GM12878 (cell line): Measurements from ENCODE around the gene IL1RAP. TPM values are rescaled to one million over a fixed set of nuclear protein-coding genes. Genes with fewer than 3 reads are reported as not detected.

Experiments
- ATAC-seq: fragments of 200-7000 bp; cut with Tn5 transposase; 3 replicates; pipeline ENCODE4 v1.9.1; 2020; ENCODE audit warnings: mild to moderate bottlenecking, moderate library complexity
- BruUV-seq: library from RNA; stranded (reverse); fragments of 400-500 nt; replicated peaks from 2 replicates; lab custom pipeline; 2021; lab: Mats Ljungman, UMichigan
- CTCF ChIA-PET: fragments of 300-600 bp; sonication (Branson Sonifier 250); formaldehyde crosslinking; extraction: SDS; loops from one replicate; lab custom pipeline; 2021; ENCODE audit warnings: inconsistent platforms; lab: Yijun Ruan, JAX
- POLR2A ChIA-PET: fragments of 350-600 bp; formaldehyde crosslinking; extraction: SDS; loops from one replicate; lab custom pipeline; 2021; ENCODE audit warnings: inconsistent platforms; lab: Charles Lee
- RAD21 ChIA-PET: fragments of 300-600 bp; sonication (Branson Sonifier 250); formaldehyde crosslinking; loops from one replicate; lab custom pipeline; 2023; ENCODE audit warnings: antibody characterized with exemption; ENCODE audit not compliant: unreplicated experiment; lab: Charles Lee
- SMC1A ChIA-PET: fragments of 300-600 bp; sonication (Branson Sonifier 250); formaldehyde crosslinking; loops from one replicate; lab custom pipeline; 2023; ENCODE audit not compliant: unreplicated experiment, uncharacterized antibody; lab: Charles Lee
- DNase-seq: peaks from one replicate; pipeline ENCODE4 v3.0.0-alpha.2; 2011; ENCODE audit warnings: low read depth, low spot score
- FAIRE-seq: peaks from 3 replicates; lab custom pipeline; 2011; peaks lifted over from hg19 to GRCh38; lab: Jason Lieb, UNC
- H2AFZ ChIP-seq: 2 replicates; pipeline ENCODE4 v1.6.0; 2011; ENCODE audit warnings: low read depth, low read length, control low read depth; ENCODE audit not compliant: control insufficient read depth
- H3K27ac ChIP-seq: 2 replicates; pipeline ENCODE4 v1.5.1; 2011; ENCODE audit warnings: control low read depth; ENCODE audit not compliant: control insufficient read depth, insufficient read depth
- H3K27me3 ChIP-seq, 2 experiments: replicated peaks in 1 of 2; 2 replicates each; pipeline versions ENCODE4 v1.6.0 to v1.6.1; 2011; ENCODE audit warnings: low read length in 1 of 2; ENCODE audit not compliant: control insufficient read depth in 2 of 2, insufficient read depth in 2 of 2
- H3K36me3 ChIP-seq, 2 experiments: 2 replicates each; pipeline ENCODE4 v1.5.1; 2011; ENCODE audit warnings: low read length in 1 of 2; ENCODE audit not compliant: control insufficient read depth in 2 of 2, insufficient read depth in 2 of 2
- H3K4me1 ChIP-seq: 2 replicates; pipeline ENCODE4 v1.6.1; 2011; ENCODE audit warnings: mild to moderate bottlenecking, low read length, moderate library complexity, mixed read lengths; ENCODE audit not compliant: control insufficient read depth, insufficient read depth
- H3K4me2 ChIP-seq: 2 replicates; pipeline ENCODE4 v1.6.0; 2011; ENCODE audit warnings: control low read depth; ENCODE audit not compliant: control insufficient read depth, insufficient read depth
- H3K4me3 ChIP-seq: fragments of 200-600 bp; sonication (generic); 2 replicates; pipeline ENCODE4 v1.5.1; 2016
- H3K79me2 ChIP-seq: 2 replicates; pipeline ENCODE4 v1.6.0; 2011; ENCODE audit warnings: low read length; ENCODE audit not compliant: control insufficient read depth, insufficient read depth
- H3K9ac ChIP-seq: 2 replicates; pipeline ENCODE4 v1.8.0; 2011; ENCODE audit warnings: low read length, control low read depth, mixed read lengths; ENCODE audit not compliant: control insufficient read depth, insufficient read depth
- H3K9me3 ChIP-seq: replicated peaks from 3 replicates; pipeline ENCODE4 v1.5.1; 2011; ENCODE audit warnings: mild to moderate bottlenecking, low read length; ENCODE audit not compliant: control insufficient read depth, insufficient read depth
- H4K20me1 ChIP-seq: 2 replicates; pipeline ENCODE4 v1.6.0; 2011; ENCODE audit not compliant: control insufficient read depth, insufficient read depth
- BRCA1 ChIP-seq: IDR thresholded peaks from 2 replicates; pipeline ENCODE4 v1.6.1; 2011; ENCODE audit warnings: low read depth, low read length, improper control_type of control experiment
- MTA3 ChIP-seq: IDR thresholded peaks from 2 replicates; pipeline ENCODE4 v1.6.1; 2012; ENCODE audit warnings: low read length, inconsistent platforms, borderline replicate concordance
- NFYB ChIP-seq: IDR thresholded peaks from 2 replicates; pipeline ENCODE4 v1.6.1; 2011; ENCODE audit warnings: low read depth, mild to moderate bottlenecking, low read length, improper control_type of control experiment, moderate library complexity; ENCODE audit not compliant: insufficient read depth
- PAX8 ChIP-seq: fragments of 450-650 bp; IDR thresholded peaks from 2 replicates; pipeline ENCODE4 v1.6.1; 2017; ENCODE audit warnings: mild to moderate bottlenecking, moderate library complexity
- TCF12 ChIP-seq: IDR thresholded peaks from 2 replicates; pipeline ENCODE4 v1.6.1; 2011; ENCODE audit warnings: low read depth, mild to moderate bottlenecking, low read length
- in situ Hi-C: fragments of 300-500 bp; cut with MboI; formaldehyde crosslinking; loops from 9 replicates; pipeline ENCODE4 v1.14.3; 2018; ENCODE audit warnings: mixed read lengths
- intact Hi-C: fragments of 100-400 bp; cut with micrococcal nuclease; formaldehyde crosslinking; loops from one replicate; pipeline ENCODE4 v1.14.2; 2022; ENCODE audit not compliant: unreplicated experiment
- polyA plus RNA-seq, 11 experiments: library from polyadenylated mRNA; depleted of rRNA in 4 of 11; unstranded in 6 of 11; stranded (reverse) in 5 of 11; fragments of >200 nt; fragmentation: Nextera tagmentation in 4 of 11; fragmentation: Illumina TruSeq in 1 of 11; extraction: Ambion mirVana in 4 of 11; extraction: Trizol in 1 of 11; gene quantifications; 1 replicate in 1 of 11; 2 replicates in 10 of 11; pipeline versions ENCODE4 v1.2.1 to v1.2.3, GENCODE V29; 2011 to 2016; ENCODE audit warnings: inconsistent platforms in 2 of 11, missing spikeins in 2 of 11, low read depth in 1 of 11
- total RNA-seq, 4 experiments: library from RNA; depleted of rRNA in 3 of 4; stranded (reverse); fragments of >200 nt in 3 of 4; fragmentation: Illumina TruSeq in 1 of 4; extraction: Trizol in 1 of 4; gene quantifications; 2 replicates each; pipeline versions ENCODE4 v1.2.1 to v1.2.3, GENCODE V29; 2013 to 2021
- TF ChIP-seq, protein P1 (sequence below): IDR thresholded peaks from 2 replicates; pipeline ENCODE4 v1.6.1; 2012; ENCODE audit warnings: low read depth, low read length, improper control_type of control experiment
- TF ChIP-seq, protein P2 (sequence below): fragments of 450-650 bp; IDR thresholded peaks from 2 replicates; pipeline ENCODE4 v1.6.1; 2017; ENCODE audit warnings: mild to moderate bottlenecking, low read depth, inconsistent platforms; ENCODE audit not compliant: poor library complexity, severe bottlenecking
- TF ChIP-seq, protein P3 (sequence below): IDR thresholded peaks from 2 replicates; pipeline ENCODE4 v1.6.1; 2011; ENCODE audit warnings: borderline replicate concordance, low read depth, mild to moderate bottlenecking, moderate library complexity, mixed read lengths, low read length; ENCODE audit not compliant: insufficient read depth; ENCODE audit errors: extremely low read length
- TF ChIP-seq, protein P4 (sequence below), 3 experiments: IDR thresholded peaks in 2 of 3; conservative IDR thresholded peaks in 1 of 3; 2 replicates each; pipeline ENCODE4 v1.5.1; 2011; ENCODE audit warnings: low read depth in 3 of 3, low read length in 3 of 3, mild to moderate bottlenecking in 3 of 3, control low read depth in 2 of 3, moderate library complexity in 2 of 3, inconsistent platforms in 1 of 3, mixed read lengths in 1 of 3; ENCODE audit not compliant: control insufficient read depth in 2 of 3, insufficient read depth in 1 of 3; ENCODE audit errors: extremely low read depth in 1 of 3
- TF ChIP-seq, protein P5 (sequence below): fragments of 450-650 bp; IDR thresholded peaks from 2 replicates; pipeline ENCODE4 v1.6.1; 2017; ENCODE audit warnings: borderline replicate concordance
- TF ChIP-seq, protein P6 (sequence below): fragments of 450-650 bp; IDR thresholded peaks from 2 replicates; pipeline ENCODE4 v1.6.1; 2017; ENCODE audit warnings: mild to moderate bottlenecking, moderate library complexity

IL1RAP gene
- total and polyA plus RNA-seq, 10 of the 15 experiments (the other 5 are each of a cell fraction or from before 2014, with no cell fraction given) = 0.17 to 1.0 (median 0.44) TPM; not detected in 1

DNA sequence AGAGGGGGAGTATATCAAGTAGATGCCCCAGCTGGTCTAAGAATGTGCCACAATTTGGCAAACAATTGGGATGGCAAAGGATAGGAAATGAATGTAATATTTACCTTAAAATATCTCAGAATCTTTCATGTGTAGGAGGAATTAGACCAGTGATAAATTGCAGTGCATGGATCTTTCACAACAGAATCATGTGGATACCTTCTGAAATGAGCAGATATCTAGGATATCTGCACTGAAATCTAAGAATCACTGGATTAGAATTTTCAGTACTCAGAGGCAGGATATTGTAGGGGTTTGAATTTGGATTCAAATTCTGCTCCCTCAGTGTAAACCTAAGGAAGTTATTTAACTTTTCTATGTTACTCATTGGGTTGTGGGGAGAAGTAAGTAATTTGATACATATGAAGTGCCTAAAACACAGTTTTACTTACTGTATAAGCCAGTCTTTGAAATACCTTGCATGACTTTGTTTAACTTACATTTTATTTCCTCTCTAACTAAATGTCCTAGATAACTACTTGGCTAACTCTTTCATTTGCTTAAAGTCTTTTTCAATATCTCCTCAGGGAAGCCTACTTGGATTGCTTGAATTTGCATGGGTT, 8.8 kb downstream of the IL1RAP start:
- in situ Hi-C loops = no loop called here
- H3K4me3 ChIP-seq = no peak overlapping the region
- H3K79me2 ChIP-seq = no peaks in the 10 kb centered on the region
- FAIRE-seq (no peak), DNase-seq (no peak), ATAC-seq (no peak)
- SMC1A ChIA-PET = no interaction called here
- no peak overlapping the region for H3K27ac ChIP-seq
- H2AFZ ChIP-seq = no peak overlapping the region
- intact Hi-C loops = no loop called here
- no peaks in the 10 kb centered on the region for H3K4me1 ChIP-seq
- no peaks in the 10 kb centered on the region for H3K36me3 ChIP-seq
- CTCF ChIA-PET = no interaction called here
- BruUV-seq = no TSS peak
- H3K9ac ChIP-seq = no peak overlapping the region
- no peaks in the 10 kb centered on the region for H3K27me3 ChIP-seq
- RAD21 ChIA-PET = no interaction called here
- no peak overlapping the region for H3K4me2 ChIP-seq
- POLR2A ChIA-PET = no interaction called here
- H3K9me3 ChIP-seq = peaks cover 1% of the 10 kb centered on the region; the same call in 1 of the 3 replicates
- H4K20me1 ChIP-seq = no peaks in the 10 kb centered on the region
- TF ChIP-seq BRCA1 (no peak), NFYB (no peak), PAX8 (no peak), MTA3 (no peak), TCF12 (no peak)
- TF ChIP-seq, protein P1, sequence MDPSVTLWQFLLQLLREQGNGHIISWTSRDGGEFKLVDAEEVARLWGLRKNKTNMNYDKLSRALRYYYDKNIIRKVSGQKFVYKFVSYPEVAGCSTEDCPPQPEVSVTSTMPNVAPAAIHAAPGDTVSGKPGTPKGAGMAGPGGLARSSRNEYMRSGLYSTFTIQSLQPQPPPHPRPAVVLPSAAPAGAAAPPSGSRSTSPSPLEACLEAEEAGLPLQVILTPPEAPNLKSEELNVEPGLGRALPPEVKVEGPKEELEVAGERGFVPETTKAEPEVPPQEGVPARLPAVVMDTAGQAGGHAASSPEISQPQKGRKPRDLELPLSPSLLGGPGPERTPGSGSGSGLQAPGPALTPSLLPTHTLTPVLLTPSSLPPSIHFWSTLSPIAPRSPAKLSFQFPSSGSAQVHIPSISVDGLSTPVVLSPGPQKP = no peak
- TF ChIP-seq, protein P2, sequence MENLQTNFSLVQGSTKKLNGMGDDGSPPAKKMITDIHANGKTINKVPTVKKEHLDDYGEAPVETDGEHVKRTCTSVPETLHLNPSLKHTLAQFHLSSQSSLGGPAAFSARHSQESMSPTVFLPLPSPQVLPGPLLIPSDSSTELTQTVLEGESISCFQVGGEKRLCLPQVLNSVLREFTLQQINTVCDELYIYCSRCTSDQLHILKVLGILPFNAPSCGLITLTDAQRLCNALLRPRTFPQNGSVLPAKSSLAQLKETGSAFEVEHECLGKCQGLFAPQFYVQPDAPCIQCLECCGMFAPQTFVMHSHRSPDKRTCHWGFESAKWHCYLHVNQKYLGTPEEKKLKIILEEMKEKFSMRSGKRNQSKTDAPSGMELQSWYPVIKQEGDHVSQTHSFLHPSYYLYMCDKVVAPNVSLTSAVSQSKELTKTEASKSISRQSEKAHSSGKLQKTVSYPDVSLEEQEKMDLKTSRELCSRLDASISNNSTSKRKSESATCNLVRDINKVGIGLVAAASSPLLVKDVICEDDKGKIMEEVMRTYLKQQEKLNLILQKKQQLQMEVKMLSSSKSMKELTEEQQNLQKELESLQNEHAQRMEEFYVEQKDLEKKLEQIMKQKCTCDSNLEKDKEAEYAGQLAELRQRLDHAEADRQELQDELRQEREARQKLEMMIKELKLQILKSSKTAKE = no peak
- TF ChIP-seq, protein P3, sequence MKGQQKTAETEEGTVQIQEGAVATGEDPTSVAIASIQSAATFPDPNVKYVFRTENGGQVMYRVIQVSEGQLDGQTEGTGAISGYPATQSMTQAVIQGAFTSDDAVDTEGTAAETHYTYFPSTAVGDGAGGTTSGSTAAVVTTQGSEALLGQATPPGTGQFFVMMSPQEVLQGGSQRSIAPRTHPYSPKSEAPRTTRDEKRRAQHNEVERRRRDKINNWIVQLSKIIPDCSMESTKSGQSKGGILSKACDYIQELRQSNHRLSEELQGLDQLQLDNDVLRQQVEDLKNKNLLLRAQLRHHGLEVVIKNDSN = no peak
- TF ChIP-seq, protein P4, sequence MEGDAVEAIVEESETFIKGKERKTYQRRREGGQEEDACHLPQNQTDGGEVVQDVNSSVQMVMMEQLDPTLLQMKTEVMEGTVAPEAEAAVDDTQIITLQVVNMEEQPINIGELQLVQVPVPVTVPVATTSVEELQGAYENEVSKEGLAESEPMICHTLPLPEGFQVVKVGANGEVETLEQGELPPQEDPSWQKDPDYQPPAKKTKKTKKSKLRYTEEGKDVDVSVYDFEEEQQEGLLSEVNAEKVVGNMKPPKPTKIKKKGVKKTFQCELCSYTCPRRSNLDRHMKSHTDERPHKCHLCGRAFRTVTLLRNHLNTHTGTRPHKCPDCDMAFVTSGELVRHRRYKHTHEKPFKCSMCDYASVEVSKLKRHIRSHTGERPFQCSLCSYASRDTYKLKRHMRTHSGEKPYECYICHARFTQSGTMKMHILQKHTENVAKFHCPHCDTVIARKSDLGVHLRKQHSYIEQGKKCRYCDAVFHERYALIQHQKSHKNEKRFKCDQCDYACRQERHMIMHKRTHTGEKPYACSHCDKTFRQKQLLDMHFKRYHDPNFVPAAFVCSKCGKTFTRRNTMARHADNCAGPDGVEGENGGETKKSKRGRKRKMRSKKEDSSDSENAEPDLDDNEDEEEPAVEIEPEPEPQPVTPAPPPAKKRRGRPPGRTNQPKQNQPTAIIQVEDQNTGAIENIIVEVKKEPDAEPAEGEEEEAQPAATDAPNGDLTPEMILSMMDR (IDR thresholded peaks at IDR 0.05 in 2 of 3, conservative IDR thresholded peaks at IDR 0.05 in 1 of 3; ENCODE audit: control insufficient read depth in 2 of 3, extremely low read depth in 1 of 3, insufficient read depth in 1 of 3, low read depth in 3 of 3, low read length in 3 of 3) = no peak
- TF ChIP-seq, protein P5, sequence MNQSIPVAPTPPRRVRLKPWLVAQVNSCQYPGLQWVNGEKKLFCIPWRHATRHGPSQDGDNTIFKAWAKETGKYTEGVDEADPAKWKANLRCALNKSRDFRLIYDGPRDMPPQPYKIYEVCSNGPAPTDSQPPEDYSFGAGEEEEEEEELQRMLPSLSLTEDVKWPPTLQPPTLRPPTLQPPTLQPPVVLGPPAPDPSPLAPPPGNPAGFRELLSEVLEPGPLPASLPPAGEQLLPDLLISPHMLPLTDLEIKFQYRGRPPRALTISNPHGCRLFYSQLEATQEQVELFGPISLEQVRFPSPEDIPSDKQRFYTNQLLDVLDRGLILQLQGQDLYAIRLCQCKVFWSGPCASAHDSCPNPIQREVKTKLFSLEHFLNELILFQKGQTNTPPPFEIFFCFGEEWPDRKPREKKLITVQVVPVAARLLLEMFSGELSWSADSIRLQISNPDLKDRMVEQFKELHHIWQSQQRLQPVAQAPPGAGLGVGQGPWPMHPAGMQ = no peak
- TF ChIP-seq, protein P6, sequence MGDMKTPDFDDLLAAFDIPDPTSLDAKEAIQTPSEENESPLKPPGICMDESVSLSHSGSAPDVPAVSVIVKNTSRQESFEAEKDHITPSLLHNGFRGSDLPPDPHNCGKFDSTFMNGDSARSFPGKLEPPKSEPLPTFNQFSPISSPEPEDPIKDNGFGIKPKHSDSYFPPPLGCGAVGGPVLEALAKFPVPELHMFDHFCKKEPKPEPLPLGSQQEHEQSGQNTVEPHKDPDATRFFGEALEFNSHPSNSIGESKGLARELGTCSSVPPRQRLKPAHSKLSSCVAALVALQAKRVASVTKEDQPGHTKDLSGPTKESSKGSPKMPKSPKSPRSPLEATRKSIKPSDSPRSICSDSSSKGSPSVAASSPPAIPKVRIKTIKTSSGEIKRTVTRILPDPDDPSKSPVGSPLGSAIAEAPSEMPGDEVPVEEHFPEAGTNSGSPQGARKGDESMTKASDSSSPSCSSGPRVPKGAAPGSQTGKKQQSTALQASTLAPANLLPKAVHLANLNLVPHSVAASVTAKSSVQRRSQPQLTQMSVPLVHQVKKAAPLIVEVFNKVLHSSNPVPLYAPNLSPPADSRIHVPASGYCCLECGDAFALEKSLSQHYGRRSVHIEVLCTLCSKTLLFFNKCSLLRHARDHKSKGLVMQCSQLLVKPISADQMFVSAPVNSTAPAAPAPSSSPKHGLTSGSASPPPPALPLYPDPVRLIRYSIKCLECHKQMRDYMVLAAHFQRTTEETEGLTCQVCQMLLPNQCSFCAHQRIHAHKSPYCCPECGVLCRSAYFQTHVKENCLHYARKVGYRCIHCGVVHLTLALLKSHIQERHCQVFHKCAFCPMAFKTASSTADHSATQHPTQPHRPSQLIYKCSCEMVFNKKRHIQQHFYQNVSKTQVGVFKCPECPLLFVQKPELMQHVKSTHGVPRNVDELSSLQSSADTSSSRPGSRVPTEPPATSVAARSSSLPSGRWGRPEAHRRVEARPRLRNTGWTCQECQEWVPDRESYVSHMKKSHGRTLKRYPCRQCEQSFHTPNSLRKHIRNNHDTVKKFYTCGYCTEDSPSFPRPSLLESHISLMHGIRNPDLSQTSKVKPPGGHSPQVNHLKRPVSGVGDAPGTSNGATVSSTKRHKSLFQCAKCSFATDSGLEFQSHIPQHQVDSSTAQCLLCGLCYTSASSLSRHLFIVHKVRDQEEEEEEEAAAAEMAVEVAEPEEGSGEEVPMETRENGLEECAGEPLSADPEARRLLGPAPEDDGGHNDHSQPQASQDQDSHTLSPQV = no peak
